Measurements from ENCODE around the gene FAM241A.

FAM241A gene

GRCh38 chr4:112113864-112114263 is 31.4 kb upstream of the FAM241A start:
- no peak overlapping the region for H3K9ac ChIP-seq (ENCODE audit: low read length)

GRCh38 chr4:112114452-112114851 is 30.8 kb upstream of the FAM241A start:
- no peaks in the 10 kb centered on the region for H3K27me3 ChIP-seq (ENCODE audit: control insufficient read depth, insufficient read depth, low read length)
- H3K4me1 ChIP-seq (ENCODE audit: control insufficient read depth, insufficient read depth, low read length) = no peaks in the 10 kb centered on the region
- H3K9me3 ChIP-seq (ENCODE audit: control insufficient read depth, insufficient read depth, low read depth, low read length) = no peaks in the 10 kb centered on the region
- H3K36me3 ChIP-seq (ENCODE audit: control insufficient read depth, insufficient read depth, low read length) = no peaks in the 10 kb centered on the region
- no peak overlapping the region for H3K9ac ChIP-seq (ENCODE audit: low read length)
- H3K27ac ChIP-seq (ENCODE audit: low read depth, low read length) = no peak overlapping the region
- no peak overlapping the region for H3K4me3 ChIP-seq (ENCODE audit: low read depth, low read length)

More at GRCh38 chr4:112113864-112114263, 31.4 kb upstream of the FAM241A start:
- Histone ChIP-seq H3K27me3 (ENCODE audit: control insufficient read depth, insufficient read depth, low read length) (no peaks in the 10 kb centered on the region), H3K9me3 (ENCODE audit: control insufficient read depth, insufficient read depth, low read depth, low read length) (no peaks in the 10 kb centered on the region), H3K36me3 (ENCODE audit: control insufficient read depth, insufficient read depth, low read length) (no peaks in the 10 kb centered on the region), H3K4me3 (ENCODE audit: low read depth, low read length) (no peak overlapping the region), H3K27ac (ENCODE audit: low read depth, low read length) (no peak overlapping the region), H3K4me1 (ENCODE audit: control insufficient read depth, insufficient read depth, low read length) (no peaks in the 10 kb centered on the region)

- Histone ChIP-seq H3K4me1 (ENCODE audit: control insufficient read depth, insufficient read depth, low read length) (no peaks in the 10 kb centered on the region), H3K4me3 (ENCODE audit: low read depth, low read length) (no peak overlapping the region), H3K9me3 (ENCODE audit: control insufficient read depth, insufficient read depth, low read depth, low read length) (no peaks in the 10 kb centered on the region), H3K27ac (ENCODE audit: low read depth, low read length) (no peak overlapping the region), H3K36me3 (ENCODE audit: control insufficient read depth, insufficient read depth, low read length) (no peaks in the 10 kb centered on the region), H3K27me3 (ENCODE audit: control insufficient read depth, insufficient read depth, low read length) (no peaks in the 10 kb centered on the region), H3K9ac (ENCODE audit: low read length) (no peak overlapping the region)
Observed at GRCh38 chr4:112118742-112119352, 26.4 kb upstream of the FAM241A start.

GRCh38 chr4:112119353-112119783 is 25.9 kb upstream of the FAM241A start:
- no peak overlapping the region for H3K27ac ChIP-seq (ENCODE audit: low read depth, low read length)
- no peaks in the 10 kb centered on the region for H3K9me3 ChIP-seq (ENCODE audit: control insufficient read depth, insufficient read depth, low read depth, low read length)
- no peak overlapping the region for H3K9ac ChIP-seq (ENCODE audit: low read length)
- H3K4me1 ChIP-seq (ENCODE audit: control insufficient read depth, insufficient read depth, low read length) = no peaks in the 10 kb centered on the region
- no peaks in the 10 kb centered on the region for H3K36me3 ChIP-seq (ENCODE audit: control insufficient read depth, insufficient read depth, low read length)
- H3K27me3 ChIP-seq (ENCODE audit: control insufficient read depth, insufficient read depth, low read length) = no peaks in the 10 kb centered on the region
- no peak overlapping the region for H3K4me3 ChIP-seq (ENCODE audit: low read depth, low read length)

- Histone ChIP-seq H3K9ac (ENCODE audit: low read length) (no peak overlapping the region), H3K27me3 (ENCODE audit: control insufficient read depth, insufficient read depth, low read length) (no peaks in the 10 kb centered on the region), H3K4me1 (ENCODE audit: control insufficient read depth, insufficient read depth, low read length) (no peaks in the 10 kb centered on the region), H3K9me3 (ENCODE audit: control insufficient read depth, insufficient read depth, low read depth, low read length) (no peaks in the 10 kb centered on the region), H3K27ac (ENCODE audit: low read depth, low read length) (no peak overlapping the region), H3K36me3 (ENCODE audit: control insufficient read depth, insufficient read depth, low read length) (no peaks in the 10 kb centered on the region), H3K4me3 (ENCODE audit: low read depth, low read length) (no peak overlapping the region)
Observed at GRCh38 chr4:112120021-112120420, 25.2 kb upstream of the FAM241A start.

GRCh38 chr4:112125416-112125815 is 19.8 kb upstream of the FAM241A start:
- no peaks in the 10 kb centered on the region for H3K36me3 ChIP-seq (ENCODE audit: control insufficient read depth, insufficient read depth, low read length)
- no peaks in the 10 kb centered on the region for H3K9me3 ChIP-seq (ENCODE audit: control insufficient read depth, insufficient read depth, low read depth, low read length)
- H3K27me3 ChIP-seq (ENCODE audit: control insufficient read depth, insufficient read depth, low read length) = no peaks in the 10 kb centered on the region
- H3K4me1 ChIP-seq (ENCODE audit: control insufficient read depth, insufficient read depth, low read length) = peaks cover 15% of the 10 kb centered on the region
- no peak overlapping the region for H3K4me3 ChIP-seq (ENCODE audit: low read depth, low read length)
- H3K27ac ChIP-seq (ENCODE audit: low read depth, low read length) = no peak overlapping the region
- H3K9ac ChIP-seq (ENCODE audit: low read length) = no peak overlapping the region

GRCh38 chr4:112127048-112127637 is 18.1 kb upstream of the FAM241A start:
- H3K4me1 ChIP-seq (ENCODE audit: control insufficient read depth, insufficient read depth, low read length) = peaks cover 22% of the 10 kb centered on the region
- H3K9ac ChIP-seq (ENCODE audit: low read length) = no peak overlapping the region
- no peak overlapping the region for H3K4me3 ChIP-seq (ENCODE audit: low read depth, low read length)
- no peaks in the 10 kb centered on the region for H3K36me3 ChIP-seq (ENCODE audit: control insufficient read depth, insufficient read depth, low read length)
- H3K27me3 ChIP-seq (ENCODE audit: control insufficient read depth, insufficient read depth, low read length) = no peaks in the 10 kb centered on the region
- no peaks in the 10 kb centered on the region for H3K9me3 ChIP-seq (ENCODE audit: control insufficient read depth, insufficient read depth, low read depth, low read length)
- H3K27ac ChIP-seq (ENCODE audit: low read depth, low read length) = no peak overlapping the region

- Histone ChIP-seq H3K4me3 (ENCODE audit: low read depth, low read length) (no peak overlapping the region), H3K4me1 (ENCODE audit: control insufficient read depth, insufficient read depth, low read length) (peaks cover 22% of the 10 kb centered on the region), H3K27ac (ENCODE audit: low read depth, low read length) (no peak overlapping the region), H3K9me3 (ENCODE audit: control insufficient read depth, insufficient read depth, low read depth, low read length) (no peaks in the 10 kb centered on the region), H3K36me3 (ENCODE audit: control insufficient read depth, insufficient read depth, low read length) (no peaks in the 10 kb centered on the region), H3K9ac (ENCODE audit: low read length) (no peak overlapping the region), H3K27me3 (ENCODE audit: control insufficient read depth, insufficient read depth, low read length) (no peaks in the 10 kb centered on the region)
Observed at GRCh38 chr4:112127803-112128202, 17.5 kb upstream of the FAM241A start.

- Histone ChIP-seq H3K9ac (ENCODE audit: low read length) (no peak overlapping the region), H3K27ac (ENCODE audit: low read depth, low read length) (no peak overlapping the region), H3K4me3 (ENCODE audit: low read depth, low read length) (no peak overlapping the region), H3K27me3 (ENCODE audit: control insufficient read depth, insufficient read depth, low read length) (no peaks in the 10 kb centered on the region), H3K36me3 (ENCODE audit: control insufficient read depth, insufficient read depth, low read length) (no peaks in the 10 kb centered on the region), H3K4me1 (ENCODE audit: control insufficient read depth, insufficient read depth, low read length) (peaks cover 22% of the 10 kb centered on the region), H3K9me3 (ENCODE audit: control insufficient read depth, insufficient read depth, low read depth, low read length) (no peaks in the 10 kb centered on the region)
Observed at GRCh38 chr4:112128452-112128851, 16.8 kb upstream of the FAM241A start.

GRCh38 chr4:112130906-112131305 is 14.3 kb upstream of the FAM241A start:
- no peak overlapping the region for H3K27ac ChIP-seq (ENCODE audit: low read depth, low read length)
- H3K4me3 ChIP-seq (ENCODE audit: low read depth, low read length) = no peak overlapping the region
- H3K9me3 ChIP-seq (ENCODE audit: control insufficient read depth, insufficient read depth, low read depth, low read length) = no peaks in the 10 kb centered on the region
- no peaks in the 10 kb centered on the region for H3K36me3 ChIP-seq (ENCODE audit: control insufficient read depth, insufficient read depth, low read length)
- no peaks in the 10 kb centered on the region for H3K27me3 ChIP-seq (ENCODE audit: control insufficient read depth, insufficient read depth, low read length)
- H3K9ac ChIP-seq (ENCODE audit: low read length) = no peak overlapping the region
- H3K4me1 ChIP-seq (ENCODE audit: control insufficient read depth, insufficient read depth, low read length) = peaks cover 22% of the 10 kb centered on the region

- Histone ChIP-seq H3K4me3 (ENCODE audit: low read depth, low read length) (no peak overlapping the region), H3K9me3 (ENCODE audit: control insufficient read depth, insufficient read depth, low read depth, low read length) (no peaks in the 10 kb centered on the region), H3K4me1 (ENCODE audit: control insufficient read depth, insufficient read depth, low read length) (no peaks in the 10 kb centered on the region), H3K9ac (ENCODE audit: low read length) (no peak overlapping the region), H3K27ac (ENCODE audit: low read depth, low read length) (no peak overlapping the region), H3K36me3 (ENCODE audit: control insufficient read depth, insufficient read depth, low read length) (no peaks in the 10 kb centered on the region), H3K27me3 (ENCODE audit: control insufficient read depth, insufficient read depth, low read length) (no peaks in the 10 kb centered on the region)
Observed at GRCh38 chr4:112136551-112136950, 8.7 kb upstream of the FAM241A start.
